IMR-90 (cell line): ENCODE results near the gene CADM1. TPM values are rescaled to one million over a fixed set of nuclear protein-coding genes. Genes with fewer than 3 reads are reported as not detected.
A peak's percentile ranks its signal among the peaks of the same experiment; 100 is the strongest.

Experiments
- ATAC-seq: fragments of 200-7000 bp; cut with Tn5 transposase; 2 replicates; pipeline ENCODE4 v1.9.1; 2020; ENCODE audit warnings: low read depth, mild to moderate bottlenecking, moderate library complexity
- BruUV-seq: library from RNA; stranded (reverse); fragments of 400-500 nt; replicated peaks from 2 replicates; lab custom pipeline; 2021; lab: Mats Ljungman, UMichigan
- CTCF ChIA-PET: fragments of 300-600 bp; formaldehyde crosslinking; extraction: SDS; loops from one replicate; lab custom pipeline; 2021; ENCODE audit warnings: antibody characterized with exemption; lab: Yijun Ruan, JAX
- POLR2A ChIA-PET: fragments of 300-600 bp; sonication (Branson Sonifier 250); formaldehyde crosslinking; loops from one replicate; lab custom pipeline; 2022; ENCODE audit warnings: antibody characterized with exemption; ENCODE audit not compliant: unreplicated experiment; lab: Charles Lee
- DNase-seq: peaks from one replicate; pipeline ENCODE4 v3.0.0; 2013
- H2AFZ ChIP-seq: replicated peaks from 2 replicates; pipeline ENCODE3; 2013; ENCODE audit warnings: low read length, mild to moderate bottlenecking; ENCODE audit not compliant: poor library complexity
- H2AK5ac ChIP-seq: 2 replicates; pipeline ENCODE4 v1.6.1; 2013; ENCODE audit warnings: low read depth, low read length, inconsistent platforms
- H2AK9ac ChIP-seq: replicated peaks from 2 replicates; pipeline ENCODE3; 2013; ENCODE audit warnings: mild to moderate bottlenecking, low read depth, low read length, moderate library complexity; ENCODE audit not compliant: poor library complexity
- H2BK120ac ChIP-seq: 2 replicates; pipeline ENCODE4 v1.6.1; 2013; ENCODE audit warnings: low read depth, low read length, inconsistent platforms
- H2BK15ac ChIP-seq: 3 replicates; pipeline ENCODE4 v1.6.1; 2013; ENCODE audit warnings: low read depth, low read length, inconsistent platforms
- H2BK20ac ChIP-seq: 2 replicates; pipeline ENCODE4 v1.6.1; 2013; ENCODE audit warnings: low read depth, mild to moderate bottlenecking, inconsistent platforms, low read length, moderate library complexity
- H2BK5ac ChIP-seq: 2 replicates; pipeline ENCODE4 v1.6.1; 2013; ENCODE audit warnings: mild to moderate bottlenecking, low read depth, low read length, inconsistent platforms; ENCODE audit not compliant: poor library complexity, severe bottlenecking
- H3K14ac ChIP-seq: replicated peaks from 2 replicates; pipeline ENCODE4 v1.6.1; 2013; ENCODE audit warnings: low read depth, low read length, inconsistent platforms
- H3K18ac ChIP-seq: 2 replicates; pipeline ENCODE4 v1.6.1; 2013; ENCODE audit warnings: low read depth, low read length, control low read depth
- H3K23ac ChIP-seq: 2 replicates; pipeline ENCODE4 v1.6.1; 2013; ENCODE audit warnings: low read depth, low read length, inconsistent platforms
- H3K27ac ChIP-seq: 2 replicates; pipeline ENCODE4 v1.5.1; 2013; ENCODE audit warnings: mild to moderate bottlenecking, control low read depth, low read length; ENCODE audit not compliant: insufficient read depth
- H3K27me3 ChIP-seq: 2 replicates; pipeline ENCODE4 v1.6.1; 2013; ENCODE audit warnings: low read length; ENCODE audit not compliant: control insufficient read depth, insufficient read depth
- H3K36me3 ChIP-seq: 2 replicates; pipeline ENCODE4 v1.6.1; 2013; ENCODE audit warnings: low read length, mixed read lengths; ENCODE audit not compliant: control insufficient read depth, insufficient read depth
- H3K4ac ChIP-seq: 2 replicates; pipeline ENCODE4 v1.6.1; 2013; ENCODE audit warnings: low read depth, low read length, inconsistent platforms
- H3K4me1 ChIP-seq: 2 replicates; pipeline ENCODE4 v1.6.1; 2013; ENCODE audit warnings: low read length, mixed read lengths; ENCODE audit not compliant: control insufficient read depth, insufficient read depth
- H3K4me2 ChIP-seq: 2 replicates; pipeline ENCODE4 v1.6.1; 2013; ENCODE audit warnings: low read depth, mild to moderate bottlenecking, control low read depth, low read length, moderate library complexity
- H3K4me3 ChIP-seq: 2 replicates; pipeline ENCODE4 v1.5.1; 2013; ENCODE audit warnings: low read depth, mild to moderate bottlenecking, control low read depth, low read length, moderate library complexity; ENCODE audit not compliant: insufficient read depth
- H3K56ac ChIP-seq: 2 replicates; pipeline ENCODE4 v1.6.1; 2013; ENCODE audit warnings: low read length, inconsistent platforms; ENCODE audit not compliant: insufficient read depth; ENCODE audit errors: extremely low read depth
- H3K79me1 ChIP-seq, 2 experiments: 2 replicates each; pipeline ENCODE4 v1.6.1; 2013; ENCODE audit warnings: low read length in 2 of 2, inconsistent platforms in 1 of 2, low read depth in 1 of 2
- H3K9ac ChIP-seq: 2 replicates; pipeline ENCODE4 v1.6.1; 2013; ENCODE audit warnings: low read depth, low read length, control low read depth
- H3K9me1 ChIP-seq: 2 replicates; pipeline ENCODE4 v1.6.1; 2013; ENCODE audit warnings: low read length, inconsistent platforms; ENCODE audit not compliant: insufficient read depth
- H3K9me3 ChIP-seq: 2 replicates; pipeline ENCODE4 v1.6.1; 2013; ENCODE audit warnings: low read length; ENCODE audit not compliant: control insufficient read depth, insufficient read depth
- H4K20me1 ChIP-seq: 2 replicates; pipeline ENCODE4 v1.6.1; 2013; ENCODE audit warnings: low read length, inconsistent platforms; ENCODE audit not compliant: insufficient read depth
- H4K5ac ChIP-seq: 2 replicates; pipeline ENCODE4 v1.6.1; 2013; ENCODE audit warnings: mild to moderate bottlenecking, low read depth, low read length, control low read depth
- H4K8ac ChIP-seq, 2 experiments: 2 replicates each; pipeline ENCODE4 v1.6.1; 2013; ENCODE audit warnings: low read depth in 2 of 2, low read length in 2 of 2, control low read depth in 1 of 2, inconsistent platforms in 1 of 2
- H4K91ac ChIP-seq: 2 replicates; pipeline ENCODE4 v1.6.1; 2013; ENCODE audit warnings: low read depth, low read length, inconsistent platforms; ENCODE audit not compliant: insufficient read depth
- BHLHE40 ChIP-seq: fragments of 150-350 bp; IDR thresholded peaks from 2 replicates; pipeline ENCODE4 v1.6.1; 2016; ENCODE audit warnings: mild to moderate bottlenecking, low read depth, low read length
- CEBPB ChIP-seq: IDR thresholded peaks from 2 replicates; pipeline ENCODE4 v1.6.1; 2012; ENCODE audit warnings: low read depth, low read length, improper control_type of control experiment
- CHD1 ChIP-seq: IDR thresholded peaks from 2 replicates; pipeline ENCODE4 v1.6.1; 2012; ENCODE audit warnings: low read depth, low read length, improper control_type of control experiment
- FOS ChIP-seq: fragments of 150-350 bp; IDR thresholded peaks from 2 replicates; pipeline ENCODE4 v1.6.1; 2016; ENCODE audit warnings: low read depth, low read length
- MAFK ChIP-seq: IDR thresholded peaks from 2 replicates; pipeline ENCODE4 v1.6.1; 2012; ENCODE audit warnings: low read depth, low read length, improper control_type of control experiment
- MAZ ChIP-seq: IDR thresholded peaks from 2 replicates; pipeline ENCODE4 v1.6.1; 2012; ENCODE audit warnings: low read depth, mild to moderate bottlenecking, low read length, improper control_type of control experiment, moderate library complexity, borderline replicate concordance
- MXI1 ChIP-seq: IDR thresholded peaks from 2 replicates; pipeline ENCODE4 v1.6.1; 2012; ENCODE audit warnings: low read depth, mild to moderate bottlenecking, low read length, moderate library complexity, borderline replicate concordance
- NFE2L2 ChIP-seq: fragments of 150-350 bp; IDR thresholded peaks from 2 replicates; pipeline ENCODE4 v1.6.1; 2016; ENCODE audit warnings: low read depth, mild to moderate bottlenecking, low read length
- POLR2A ChIP-seq: IDR thresholded peaks from 2 replicates; pipeline ENCODE4 v1.6.1; 2012; ENCODE audit warnings: mild to moderate bottlenecking, low read depth, low read length
- RAD21 ChIP-seq: IDR thresholded peaks from 2 replicates; pipeline ENCODE4 v1.6.1; 2012; ENCODE audit warnings: low read length, improper control_type of control experiment
- RCOR1 ChIP-seq: IDR thresholded peaks from 2 replicates; pipeline ENCODE4 v1.6.1; 2012; ENCODE audit warnings: mild to moderate bottlenecking, low read length, improper control_type of control experiment; ENCODE audit not compliant: insufficient replicate concordance
- RFX5 ChIP-seq: IDR thresholded peaks from 2 replicates; pipeline ENCODE4 v1.8.0; 2012; ENCODE audit warnings: low read depth, mild to moderate bottlenecking, low read length, moderate library complexity
- SMC3 ChIP-seq: fragments of 150-350 bp; IDR thresholded peaks from 2 replicates; pipeline ENCODE4 v1.6.1; 2016; ENCODE audit warnings: low read depth, mild to moderate bottlenecking, antibody characterized with exemption, low read length, moderate library complexity
- USF2 ChIP-seq: fragments of 150-350 bp; IDR thresholded peaks from 2 replicates; pipeline ENCODE4 v1.6.1; 2017; ENCODE audit warnings: mild to moderate bottlenecking, antibody characterized with exemption, low read length, low read depth
- dilution Hi-C: fragments of 300-500 bp; cut with HindIII; formaldehyde crosslinking; loops from one replicate; pipeline ENCODE4 v1.14.3; 2018; ENCODE audit warnings: low sequenced_read_pairs; ENCODE audit not compliant: unreplicated experiment
- in situ Hi-C: fragments of 300-500 bp; cut with MboI; formaldehyde crosslinking; loops from 3 replicates; pipeline ENCODE4 v1.14.3; 2019; ENCODE audit warnings: low sequenced_read_pairs, inconsistent platforms, mixed read lengths
- intact Hi-C: fragments of 100-400 bp; cut with micrococcal nuclease; formaldehyde crosslinking; loops from 2 replicates; pipeline ENCODE4 v1.10.0; 2022
- polyA plus RNA-seq, 3 experiments: library from polyadenylated mRNA; depleted of rRNA; stranded (reverse); fragments of >200 nt; gene quantifications; 2 replicates each; pipeline ENCODE4 v1.2.3, GENCODE V29; 2012; ENCODE audit warnings: low replicate concordance in 1 of 3
- total RNA-seq: library from RNA; depleted of rRNA; stranded (reverse); fragments of >200 nt; gene quantifications from 2 replicates; pipeline ENCODE4 v1.2.3, GENCODE V29; 2012
- TF ChIP-seq, protein P1 (sequence below): conservative IDR thresholded peaks from 2 replicates; pipeline ENCODE4 v1.5.1; 2012; ENCODE audit warnings: mild to moderate bottlenecking, low read depth, low read length, improper control_type of control experiment
- TF ChIP-seq, protein P2 (sequence below): fragments of 150-350 bp; IDR thresholded peaks from 2 replicates; pipeline ENCODE4 v1.6.1; 2016; ENCODE audit warnings: low read depth, mild to moderate bottlenecking, low read length, moderate library complexity, borderline replicate concordance

CADM1 gene
- total and polyA plus RNA-seq, 2 of the 4 experiments (the other 2 are of a cell fraction), result 28.8 to 77.1 TPM

DNA sequence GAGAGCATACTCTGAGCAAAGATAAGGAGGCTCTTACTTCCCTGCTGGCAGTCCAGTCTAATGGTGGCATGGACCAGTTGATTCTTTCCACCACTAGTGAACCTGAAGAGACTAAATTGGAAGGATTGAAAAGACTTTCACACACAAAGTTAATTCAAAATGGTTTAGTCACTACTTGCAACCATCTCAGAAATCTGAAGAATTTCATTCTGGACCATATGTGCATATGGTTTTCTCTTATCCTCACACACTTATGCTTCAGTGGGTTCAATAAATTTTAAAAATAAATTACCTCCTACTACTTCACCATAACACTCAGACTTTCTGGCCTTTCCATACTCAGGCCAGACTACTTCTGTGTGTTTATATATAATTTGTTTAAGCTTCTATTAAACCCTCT lies 44.7 kb downstream of the CADM1 start:
- H3K4me3 ChIP-seq, result no peak overlapping the region
- H3K9me3 ChIP-seq, result no peaks in the 10 kb centered on the region
- H3K9ac ChIP-seq, result no peak overlapping the region
- ATAC-seq (peak; percentile 73), DNase-seq (peak; percentile 78)
- H2AFZ ChIP-seq, result no peak overlapping the region
- H2AK9ac ChIP-seq, result no peak overlapping the region
- peak overlapping the region; percentile 61; the same call in 1 of the 2 replicates for H3K18ac ChIP-seq
- BruUV-seq, result no TSS peak
- H3K79me1 ChIP-seq, result peaks cover 6 to 8% of the 10 kb centered on the region in 2 experiments; a peak in 2 of 4 replicates
- H4K91ac ChIP-seq, result no peak overlapping the region
- no peak overlapping the region for H3K56ac ChIP-seq
- in situ Hi-C loops (no loop called here), dilution Hi-C loops (no loop called here), intact Hi-C loops (no loop called here)
- H3K4me1 ChIP-seq, result peaks cover 14% of the 10 kb centered on the region
- H2BK15ac ChIP-seq, result no peak overlapping the region
- H2AK5ac ChIP-seq, result no peak overlapping the region
- H4K5ac ChIP-seq, result peak overlapping the region; percentile 74; the same call in 1 of the 2 replicates
- H3K23ac ChIP-seq, result no peak overlapping the region
- ChIA-PET POLR2A (no interaction called here), CTCF (interaction anchor here (0.7 kb wide), 1 partner anchor 80 kb away, joined by 3 read pairs; no protein-coding TSS in a partner anchor)
- H3K27me3 ChIP-seq, result no peaks in the 10 kb centered on the region
- no peaks in the 10 kb centered on the region for H3K36me3 ChIP-seq
- H2BK5ac ChIP-seq, result peak overlapping the region; percentile 84
- H2BK120ac ChIP-seq, result peak overlapping the region; percentile 30; the same call in 1 of the 2 replicates
- peak overlapping the region; percentile 68; the same call in 1 of the 2 replicates for H3K4me2 ChIP-seq
- H2BK20ac ChIP-seq, result 0 out of 2 replicates have a peak overlapping the region, but pooled peaks have one; percentile 14
- no peaks in the 10 kb centered on the region for H4K20me1 ChIP-seq
- peak overlapping the region; percentile 37; the same call in 1 of the 2 replicates for H3K27ac ChIP-seq
- no peaks in the 10 kb centered on the region for H3K9me1 ChIP-seq
- no peak overlapping the region for H3K14ac ChIP-seq
- H4K8ac ChIP-seq, result peak overlapping the region in 1 of 2 experiments; percentile 42; a peak in 1 of 4 replicates
- TF ChIP-seq, protein P1, sequence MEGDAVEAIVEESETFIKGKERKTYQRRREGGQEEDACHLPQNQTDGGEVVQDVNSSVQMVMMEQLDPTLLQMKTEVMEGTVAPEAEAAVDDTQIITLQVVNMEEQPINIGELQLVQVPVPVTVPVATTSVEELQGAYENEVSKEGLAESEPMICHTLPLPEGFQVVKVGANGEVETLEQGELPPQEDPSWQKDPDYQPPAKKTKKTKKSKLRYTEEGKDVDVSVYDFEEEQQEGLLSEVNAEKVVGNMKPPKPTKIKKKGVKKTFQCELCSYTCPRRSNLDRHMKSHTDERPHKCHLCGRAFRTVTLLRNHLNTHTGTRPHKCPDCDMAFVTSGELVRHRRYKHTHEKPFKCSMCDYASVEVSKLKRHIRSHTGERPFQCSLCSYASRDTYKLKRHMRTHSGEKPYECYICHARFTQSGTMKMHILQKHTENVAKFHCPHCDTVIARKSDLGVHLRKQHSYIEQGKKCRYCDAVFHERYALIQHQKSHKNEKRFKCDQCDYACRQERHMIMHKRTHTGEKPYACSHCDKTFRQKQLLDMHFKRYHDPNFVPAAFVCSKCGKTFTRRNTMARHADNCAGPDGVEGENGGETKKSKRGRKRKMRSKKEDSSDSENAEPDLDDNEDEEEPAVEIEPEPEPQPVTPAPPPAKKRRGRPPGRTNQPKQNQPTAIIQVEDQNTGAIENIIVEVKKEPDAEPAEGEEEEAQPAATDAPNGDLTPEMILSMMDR, result no peak
- TF ChIP-seq SMC3 (no peak), BHLHE40 (no peak), CHD1 (no peak), RAD21 (no peak), MXI1 (no peak), MAZ (no peak), CEBPB (no peak), RFX5 (no peak), FOS (no peak), USF2 (no peak), MAFK (no peak), NFE2L2 (no peak), POLR2A (no peak), RCOR1 (no peak)
- TF ChIP-seq, protein P2, sequence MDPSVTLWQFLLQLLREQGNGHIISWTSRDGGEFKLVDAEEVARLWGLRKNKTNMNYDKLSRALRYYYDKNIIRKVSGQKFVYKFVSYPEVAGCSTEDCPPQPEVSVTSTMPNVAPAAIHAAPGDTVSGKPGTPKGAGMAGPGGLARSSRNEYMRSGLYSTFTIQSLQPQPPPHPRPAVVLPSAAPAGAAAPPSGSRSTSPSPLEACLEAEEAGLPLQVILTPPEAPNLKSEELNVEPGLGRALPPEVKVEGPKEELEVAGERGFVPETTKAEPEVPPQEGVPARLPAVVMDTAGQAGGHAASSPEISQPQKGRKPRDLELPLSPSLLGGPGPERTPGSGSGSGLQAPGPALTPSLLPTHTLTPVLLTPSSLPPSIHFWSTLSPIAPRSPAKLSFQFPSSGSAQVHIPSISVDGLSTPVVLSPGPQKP, result no peak
- H3K4ac ChIP-seq, result peak overlapping the region; percentile 23; the same call in 1 of the 2 replicates
